ENCODE data around the gene PRR29.

GRCh38 chr17:63985387-63986140, 12.6 kb upstream of the PRR29 start:
- TF ChIP-seq, protein P1, sequence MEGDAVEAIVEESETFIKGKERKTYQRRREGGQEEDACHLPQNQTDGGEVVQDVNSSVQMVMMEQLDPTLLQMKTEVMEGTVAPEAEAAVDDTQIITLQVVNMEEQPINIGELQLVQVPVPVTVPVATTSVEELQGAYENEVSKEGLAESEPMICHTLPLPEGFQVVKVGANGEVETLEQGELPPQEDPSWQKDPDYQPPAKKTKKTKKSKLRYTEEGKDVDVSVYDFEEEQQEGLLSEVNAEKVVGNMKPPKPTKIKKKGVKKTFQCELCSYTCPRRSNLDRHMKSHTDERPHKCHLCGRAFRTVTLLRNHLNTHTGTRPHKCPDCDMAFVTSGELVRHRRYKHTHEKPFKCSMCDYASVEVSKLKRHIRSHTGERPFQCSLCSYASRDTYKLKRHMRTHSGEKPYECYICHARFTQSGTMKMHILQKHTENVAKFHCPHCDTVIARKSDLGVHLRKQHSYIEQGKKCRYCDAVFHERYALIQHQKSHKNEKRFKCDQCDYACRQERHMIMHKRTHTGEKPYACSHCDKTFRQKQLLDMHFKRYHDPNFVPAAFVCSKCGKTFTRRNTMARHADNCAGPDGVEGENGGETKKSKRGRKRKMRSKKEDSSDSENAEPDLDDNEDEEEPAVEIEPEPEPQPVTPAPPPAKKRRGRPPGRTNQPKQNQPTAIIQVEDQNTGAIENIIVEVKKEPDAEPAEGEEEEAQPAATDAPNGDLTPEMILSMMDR (IDR thresholded peaks at IDR 0.05; ENCODE audit: low read depth, low read length, missing input control): no peak
- TF ChIP-seq RAD21 (IDR thresholded peaks at IDR 0.05) (no peak), JUND (IDR thresholded peaks at IDR 0.05) (no peak), TAF1 (conservative IDR thresholded peaks at IDR 0.05) (no peak), ATF3 (IDR thresholded peaks at IDR 0.05) (no peak), EGR1 (IDR thresholded peaks at IDR 0.05; ENCODE audit: low read depth in 2 of 2) (no peak), FOXA1 (IDR thresholded peaks at IDR 0.05) (no peak), MAX (IDR thresholded peaks at IDR 0.05) (no peak), RXRA (IDR thresholded peaks at IDR 0.05) (no peak), SP1 (IDR thresholded peaks at IDR 0.05) (no peak), FOXA2 (IDR thresholded peaks at IDR 0.05) (no peak)
- TF ChIP-seq, protein P2, sequence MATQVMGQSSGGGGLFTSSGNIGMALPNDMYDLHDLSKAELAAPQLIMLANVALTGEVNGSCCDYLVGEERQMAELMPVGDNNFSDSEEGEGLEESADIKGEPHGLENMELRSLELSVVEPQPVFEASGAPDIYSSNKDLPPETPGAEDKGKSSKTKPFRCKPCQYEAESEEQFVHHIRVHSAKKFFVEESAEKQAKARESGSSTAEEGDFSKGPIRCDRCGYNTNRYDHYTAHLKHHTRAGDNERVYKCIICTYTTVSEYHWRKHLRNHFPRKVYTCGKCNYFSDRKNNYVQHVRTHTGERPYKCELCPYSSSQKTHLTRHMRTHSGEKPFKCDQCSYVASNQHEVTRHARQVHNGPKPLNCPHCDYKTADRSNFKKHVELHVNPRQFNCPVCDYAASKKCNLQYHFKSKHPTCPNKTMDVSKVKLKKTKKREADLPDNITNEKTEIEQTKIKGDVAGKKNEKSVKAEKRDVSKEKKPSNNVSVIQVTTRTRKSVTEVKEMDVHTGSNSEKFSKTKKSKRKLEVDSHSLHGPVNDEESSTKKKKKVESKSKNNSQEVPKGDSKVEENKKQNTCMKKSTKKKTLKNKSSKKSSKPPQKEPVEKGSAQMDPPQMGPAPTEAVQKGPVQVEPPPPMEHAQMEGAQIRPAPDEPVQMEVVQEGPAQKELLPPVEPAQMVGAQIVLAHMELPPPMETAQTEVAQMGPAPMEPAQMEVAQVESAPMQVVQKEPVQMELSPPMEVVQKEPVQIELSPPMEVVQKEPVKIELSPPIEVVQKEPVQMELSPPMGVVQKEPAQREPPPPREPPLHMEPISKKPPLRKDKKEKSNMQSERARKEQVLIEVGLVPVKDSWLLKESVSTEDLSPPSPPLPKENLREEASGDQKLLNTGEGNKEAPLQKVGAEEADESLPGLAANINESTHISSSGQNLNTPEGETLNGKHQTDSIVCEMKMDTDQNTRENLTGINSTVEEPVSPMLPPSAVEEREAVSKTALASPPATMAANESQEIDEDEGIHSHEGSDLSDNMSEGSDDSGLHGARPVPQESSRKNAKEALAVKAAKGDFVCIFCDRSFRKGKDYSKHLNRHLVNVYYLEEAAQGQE (IDR thresholded peaks at IDR 0.05): no peak
